Ureter (tissue), 1 donor: Measurements from ENCODE around the gene DNAAF8. TPM values are rescaled to one million over a fixed set of nuclear protein-coding genes. Genes with fewer than 3 reads are reported as not detected.

Experiments
- DNase-seq: peaks from one replicate; pipeline ENCODE4 v3.0.0-alpha.2; 2020; ENCODE audit warnings: low spot score
- total RNA-seq: library from RNA; stranded (reverse); gene quantifications from one replicate; pipeline ENCODE4 v1.2.4, GENCODE V29; 2023
- donor health status: DM: yes; HTN: yes; CAD: no.

Gene DNAAF8
- total RNA-seq, 1 donor from 2014 or later: 0.91 TPM

DNA sequence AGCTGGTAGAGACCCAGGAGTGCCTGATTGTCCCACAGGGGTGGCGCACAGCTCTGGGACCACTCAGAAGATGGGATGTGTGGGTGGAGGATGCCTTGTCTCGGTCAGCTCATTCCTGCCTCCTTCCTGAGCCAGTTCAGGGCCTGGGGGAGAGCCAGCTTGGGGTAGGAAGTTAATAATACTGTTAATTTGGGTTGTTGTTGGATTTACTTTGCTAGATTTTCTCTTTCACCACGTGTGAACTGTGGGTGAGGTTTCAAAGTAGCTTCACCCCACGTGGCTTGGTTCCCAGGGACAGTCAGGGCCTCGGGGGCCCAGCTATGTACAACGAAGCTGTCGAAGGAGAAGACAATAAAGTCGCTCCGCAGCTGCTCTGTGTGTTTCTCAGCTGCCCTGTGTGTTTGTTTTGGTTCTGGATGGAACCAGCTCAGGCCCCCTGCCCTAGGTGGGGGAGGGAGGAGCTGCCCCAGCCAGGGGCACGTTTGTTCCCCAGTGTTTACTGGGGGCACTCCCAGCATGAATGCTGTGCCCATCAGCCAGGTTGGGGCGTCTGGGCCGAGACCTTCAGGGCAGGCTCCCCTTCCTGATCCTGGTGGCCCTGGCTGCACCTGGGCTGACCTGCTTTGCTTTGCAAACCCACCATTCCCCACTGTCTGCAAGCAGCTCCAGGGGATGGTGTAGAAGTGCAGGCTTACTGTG lies 38.7 kb upstream of the DNAAF8 start:
- no peak for DNase-seq

DNA sequence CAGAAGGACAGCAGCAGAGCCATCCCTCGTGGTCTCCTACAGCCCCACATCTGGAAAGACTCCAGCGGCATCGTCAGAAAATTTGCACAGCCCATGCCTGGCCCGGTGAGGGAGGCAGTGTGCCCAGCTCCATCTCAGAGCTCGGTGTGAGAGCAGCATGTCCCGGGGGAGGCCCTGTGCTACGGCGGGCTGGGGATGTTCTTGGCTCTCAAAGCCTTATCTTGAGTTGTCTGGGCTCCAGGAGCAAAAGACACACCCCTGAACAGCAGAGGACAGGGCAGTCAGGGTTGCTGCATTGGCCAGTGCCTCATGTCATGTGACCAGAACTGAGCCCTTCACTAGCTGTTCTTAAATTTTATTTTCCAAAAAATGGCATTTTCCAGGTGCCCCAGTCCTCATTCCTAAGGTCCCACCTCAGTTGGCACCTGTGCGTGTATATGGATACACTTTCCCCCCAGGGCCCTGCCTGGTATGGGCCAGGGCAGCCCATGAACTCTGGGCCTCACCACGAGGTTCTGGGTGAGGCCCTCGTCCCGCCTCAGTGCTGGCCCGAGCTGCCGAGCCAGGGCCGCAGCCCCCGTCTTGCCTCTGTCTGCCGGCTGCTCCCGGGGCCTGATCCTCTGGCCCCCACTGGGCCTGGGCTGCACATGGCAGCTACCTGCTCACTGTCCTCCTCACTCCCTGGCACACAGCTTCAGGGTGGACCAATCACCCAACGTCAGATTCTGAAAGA lies 38.0 kb upstream of the DNAAF8 start:
- DNase-seq: no peak

DNA sequence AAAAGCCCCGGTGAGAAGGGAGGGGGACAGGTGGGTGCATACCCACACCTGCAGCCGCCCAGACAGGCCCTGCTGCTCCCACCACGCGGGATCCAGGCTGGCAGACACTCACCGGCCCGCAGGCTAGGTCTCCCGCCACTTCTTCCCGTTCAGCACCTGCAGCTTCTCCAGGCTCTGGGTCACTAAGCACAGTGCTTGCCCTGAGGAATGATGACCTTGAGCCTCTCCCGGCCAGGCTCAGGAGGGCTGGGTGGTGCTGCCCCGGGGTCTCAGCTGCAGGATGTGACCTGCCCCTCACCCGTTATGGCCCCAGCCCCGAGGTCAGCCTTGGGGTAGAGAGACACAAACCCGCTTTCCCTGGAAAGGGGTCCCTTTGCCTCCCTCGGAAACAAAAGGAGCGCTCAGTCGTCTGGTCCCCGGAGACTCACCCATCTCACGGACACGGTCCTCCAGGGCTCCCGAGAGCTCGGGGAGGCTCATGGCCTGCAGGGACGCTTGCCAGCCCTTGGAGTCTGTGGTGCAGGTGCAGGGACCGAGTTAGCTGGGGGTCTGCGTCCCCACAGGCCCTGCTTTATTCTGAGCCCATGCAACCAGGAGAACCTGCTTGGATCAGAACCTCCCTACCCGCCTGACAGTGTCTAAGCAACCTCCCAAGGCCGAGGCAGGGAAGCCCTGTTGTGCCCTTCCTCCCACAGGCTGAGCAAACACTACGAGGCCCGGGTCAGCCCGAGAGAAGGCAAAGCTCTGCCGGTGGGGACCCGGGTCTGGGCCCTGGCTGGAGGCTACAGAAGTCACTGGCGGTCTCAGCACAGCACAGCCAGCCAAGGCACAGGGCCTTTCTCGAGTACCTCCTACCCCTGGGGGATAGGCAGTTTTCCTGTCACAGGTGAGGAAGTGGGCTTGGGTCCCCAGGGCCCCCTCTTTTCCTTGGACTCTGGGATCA lies 37.2 kb upstream of the DNAAF8 start:
- no peak for DNase-seq

DNA sequence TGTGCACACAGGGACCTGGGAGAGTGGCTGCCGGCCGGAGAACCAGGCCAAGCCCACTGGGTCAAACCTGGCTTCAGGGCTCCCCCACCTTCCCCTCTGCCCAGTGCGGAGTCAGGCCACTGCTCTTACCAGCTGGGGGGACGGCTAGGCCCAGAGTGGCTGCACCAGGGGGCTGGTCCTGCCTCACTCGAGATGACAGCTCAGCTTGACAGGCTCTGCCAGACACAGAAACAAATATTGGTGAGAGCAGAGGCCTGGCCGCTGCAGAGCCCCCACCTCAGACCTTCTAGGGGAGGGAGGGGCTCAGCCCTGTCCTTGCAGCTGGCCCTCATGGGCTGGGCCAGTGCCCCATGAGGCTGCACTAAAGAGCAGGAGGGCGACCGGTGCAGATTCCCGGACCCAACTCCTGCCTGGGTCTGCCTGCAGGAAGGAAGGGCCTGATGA lies 36.5 kb upstream of the DNAAF8 start:
- DNase-seq: no peak

DNA sequence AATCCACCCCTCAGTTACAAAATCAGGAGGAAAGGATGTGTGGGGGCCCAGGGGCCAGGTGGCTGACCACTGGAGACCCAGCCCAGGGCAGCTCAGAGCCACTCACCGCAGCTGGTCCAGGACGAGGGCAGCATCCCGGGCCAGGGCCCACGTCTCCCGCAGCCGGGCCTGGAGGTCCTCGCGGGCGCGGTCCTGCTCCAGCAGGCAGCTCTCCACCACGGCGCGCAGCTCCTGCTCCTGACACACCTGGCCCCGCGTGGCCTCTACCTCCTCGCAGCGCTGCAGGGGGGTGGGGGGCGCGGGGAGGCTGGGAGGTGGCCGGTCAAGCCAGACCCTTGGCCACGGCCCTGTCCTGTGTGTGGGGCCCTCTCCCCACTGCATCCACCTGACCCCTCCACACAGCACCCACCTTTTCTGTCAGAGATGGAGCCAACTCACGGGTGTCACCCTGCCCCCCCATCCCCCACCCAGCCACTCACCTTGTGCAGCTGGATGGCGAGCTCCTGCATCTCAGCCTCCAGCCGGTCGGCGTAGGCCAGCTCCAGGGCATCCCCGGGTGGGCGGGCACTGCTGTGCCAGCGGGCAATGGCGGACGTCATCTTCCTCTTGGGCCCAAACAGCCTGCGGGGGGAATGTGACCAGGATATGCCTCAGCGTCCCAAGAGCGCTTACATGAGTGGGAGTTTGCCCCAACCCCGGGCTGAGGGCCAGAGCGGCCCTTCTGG lies 35.9 kb upstream of the DNAAF8 start:
- DNase-seq: no peak

DNA sequence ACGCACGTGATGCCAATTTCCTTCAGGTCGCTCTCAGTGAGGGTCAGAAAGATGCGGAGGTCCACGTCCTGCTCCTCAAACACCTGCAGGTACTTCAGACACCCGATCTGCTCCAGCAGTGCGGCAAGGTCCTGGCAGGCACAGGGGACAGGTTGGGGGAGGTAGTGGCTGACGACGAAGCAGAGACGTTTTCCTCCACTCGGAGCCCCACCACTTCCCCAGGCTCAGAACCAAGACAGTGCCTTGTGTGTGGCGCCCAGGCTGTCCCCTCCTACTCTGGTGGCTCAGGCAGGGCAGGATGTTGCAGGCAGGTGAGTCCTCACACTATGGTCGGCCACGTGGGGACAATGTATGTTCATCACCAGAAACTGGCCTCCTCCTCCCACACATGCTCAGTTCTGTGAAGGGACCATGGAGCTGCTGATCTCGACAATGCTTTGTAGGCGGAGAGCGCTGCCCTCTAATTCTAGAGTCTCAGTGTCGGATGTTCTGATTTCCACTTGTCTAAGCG lies 35.2 kb upstream of the DNAAF8 start:
- DNase-seq: no peak

DNA sequence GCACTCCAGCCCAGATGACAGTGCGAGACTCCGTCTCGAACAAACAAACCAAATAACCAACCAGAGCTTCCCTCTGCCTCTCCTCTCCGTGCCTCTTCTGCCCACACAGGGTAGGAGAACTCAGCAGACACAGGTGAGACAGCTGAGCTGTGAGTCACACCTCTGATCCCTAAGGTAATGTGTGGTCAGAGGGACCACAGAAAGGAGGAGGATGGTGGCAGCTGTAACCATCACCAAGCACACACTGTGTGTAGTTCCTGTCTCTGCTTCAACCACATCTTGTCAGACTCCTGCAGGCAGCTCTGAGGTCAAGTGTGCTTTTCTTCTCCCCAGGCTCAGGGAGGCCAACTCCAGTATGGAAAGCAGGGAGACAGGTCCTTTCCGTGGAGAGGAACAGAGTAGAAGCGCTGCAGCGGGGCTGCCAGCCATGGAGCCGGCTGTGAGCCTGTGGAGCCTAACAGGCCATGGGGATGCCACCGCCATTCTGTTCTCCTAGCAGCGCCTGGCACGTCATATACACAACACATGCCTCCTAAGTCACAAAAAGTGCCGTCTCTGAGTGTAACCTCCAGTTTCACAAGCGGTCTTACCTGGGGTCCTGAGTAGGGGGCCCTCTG lies 33.8 kb upstream of the DNAAF8 start:
- DNase-seq: no peak

DNA sequence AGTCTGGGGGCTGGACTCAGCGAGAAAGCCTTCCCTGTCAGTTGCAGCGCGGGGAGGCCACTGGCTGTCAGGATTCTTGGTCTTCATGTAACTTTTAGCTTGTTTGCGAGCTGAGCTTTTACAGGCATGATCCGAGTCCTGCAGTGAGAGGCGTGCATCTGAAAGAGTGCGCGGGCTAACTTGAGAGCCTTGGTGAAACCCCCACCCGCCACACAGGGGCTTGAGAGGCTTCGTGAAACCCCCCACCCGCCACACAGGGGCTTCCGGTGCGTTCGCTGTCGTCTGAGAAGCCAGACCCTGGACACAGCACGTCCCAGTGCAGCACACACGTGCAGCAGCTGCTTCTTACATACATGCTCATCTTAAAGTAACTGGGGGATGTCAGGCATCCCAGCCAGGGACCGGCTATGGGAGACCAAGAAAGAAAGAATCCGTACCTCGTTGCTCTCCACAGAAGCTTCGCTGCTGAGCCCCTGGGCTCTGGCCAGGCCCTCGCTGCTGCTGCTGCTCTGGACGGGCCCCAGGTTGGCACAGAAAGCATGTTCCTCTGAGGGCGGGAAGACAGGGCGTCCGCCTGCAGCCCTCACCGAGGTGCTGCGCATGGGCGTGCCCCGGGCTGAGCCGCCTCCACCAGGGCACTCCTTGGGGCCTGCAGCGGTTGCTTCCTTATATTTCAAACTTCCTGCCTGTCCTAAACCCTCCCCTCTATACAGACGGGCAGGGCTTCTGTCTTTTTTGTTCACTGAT lies 33.2 kb upstream of the DNAAF8 start:
- no peak for DNase-seq

DNA sequence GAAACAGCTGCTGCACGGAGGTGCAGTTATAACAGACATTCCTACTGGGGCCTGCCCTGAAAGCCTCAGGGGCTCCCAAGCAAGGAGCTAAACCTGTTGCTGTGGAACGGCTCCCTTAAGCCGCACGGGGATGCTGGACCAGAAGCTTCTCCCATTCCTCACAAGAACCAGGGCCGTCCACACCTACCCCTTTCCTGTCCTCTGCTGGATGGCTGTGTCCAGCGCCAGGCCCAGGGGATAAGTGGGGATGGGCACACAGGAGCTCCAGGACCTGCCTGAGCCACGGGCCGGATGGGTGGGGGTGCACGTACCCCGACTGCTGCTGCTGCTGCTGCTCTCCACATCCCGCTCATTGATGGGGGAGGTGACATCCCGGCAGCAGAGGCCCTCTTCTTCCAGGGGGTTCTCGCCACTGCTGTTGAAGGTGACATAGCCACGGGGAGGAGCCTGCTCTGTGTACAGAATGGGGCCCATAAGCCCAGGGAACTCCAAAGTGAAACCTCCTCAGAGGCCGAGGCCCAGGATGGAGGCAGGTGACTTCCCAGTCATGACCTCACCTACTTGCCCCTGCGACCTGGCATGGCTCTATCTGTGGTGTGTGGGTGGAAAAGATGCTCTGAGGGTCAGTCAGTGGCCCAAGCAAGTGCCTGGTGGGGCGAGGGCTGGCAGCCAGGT lies 32.4 kb upstream of the DNAAF8 start:
- DNase-seq: no peak

DNA sequence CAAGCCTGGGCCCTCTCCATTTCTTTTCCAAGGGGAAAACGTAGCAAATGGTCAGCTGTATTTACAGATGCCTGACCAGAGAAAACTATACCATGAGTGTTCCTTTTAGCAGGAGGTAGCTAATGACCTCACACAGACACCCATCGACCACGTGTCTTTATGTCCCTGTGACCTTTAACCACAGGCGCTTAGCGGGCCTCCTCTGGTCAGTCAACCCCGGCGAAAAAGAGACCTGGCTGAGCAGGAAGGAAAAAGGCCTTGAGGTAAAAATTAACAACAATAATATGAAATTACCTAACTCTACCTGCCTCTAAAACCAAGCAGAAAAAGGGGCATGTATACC lies 31.9 kb upstream of the DNAAF8 start:
- no peak for DNase-seq

DNA sequence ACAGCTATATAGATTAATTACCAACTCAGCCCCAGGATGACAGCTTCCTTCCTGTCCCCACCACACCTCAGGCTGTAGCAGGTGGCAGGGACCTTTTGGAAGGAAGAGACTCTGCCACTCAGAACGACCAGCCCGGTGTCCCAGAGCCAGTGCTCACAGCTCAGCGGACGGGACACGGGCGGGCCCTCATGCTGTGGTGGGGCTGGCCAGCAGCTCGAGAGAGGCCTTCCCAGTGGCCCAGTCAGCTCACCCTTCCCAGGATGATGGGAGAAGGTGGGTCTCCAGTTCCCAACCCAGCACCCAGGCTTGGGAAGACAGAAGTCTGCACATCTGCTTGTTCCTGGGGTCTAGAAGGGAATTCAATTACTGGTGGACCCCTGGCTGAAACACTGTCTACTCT lies 30.4 kb upstream of the DNAAF8 start:
- no peak for DNase-seq

DNA sequence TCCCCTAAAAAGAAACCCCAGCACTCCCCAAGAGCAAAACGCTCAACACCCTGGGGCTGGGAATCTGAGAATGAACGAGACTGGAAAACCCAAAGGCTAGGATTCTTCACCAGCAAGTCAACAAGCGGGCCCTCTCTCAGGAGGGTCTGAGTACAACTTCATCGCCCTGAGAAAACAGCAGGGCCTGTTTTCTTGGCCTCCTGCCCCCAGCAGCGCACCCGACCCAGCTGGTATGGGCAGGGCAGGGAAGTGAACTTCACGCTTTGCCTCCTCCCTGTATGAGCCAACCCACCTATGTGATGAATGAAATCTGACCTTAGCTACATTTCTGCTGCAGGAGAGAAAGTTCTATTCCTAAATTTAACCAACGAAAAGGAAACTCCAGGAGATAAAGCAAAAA lies 29.8 kb upstream of the DNAAF8 start:
- no peak for DNase-seq

DNA sequence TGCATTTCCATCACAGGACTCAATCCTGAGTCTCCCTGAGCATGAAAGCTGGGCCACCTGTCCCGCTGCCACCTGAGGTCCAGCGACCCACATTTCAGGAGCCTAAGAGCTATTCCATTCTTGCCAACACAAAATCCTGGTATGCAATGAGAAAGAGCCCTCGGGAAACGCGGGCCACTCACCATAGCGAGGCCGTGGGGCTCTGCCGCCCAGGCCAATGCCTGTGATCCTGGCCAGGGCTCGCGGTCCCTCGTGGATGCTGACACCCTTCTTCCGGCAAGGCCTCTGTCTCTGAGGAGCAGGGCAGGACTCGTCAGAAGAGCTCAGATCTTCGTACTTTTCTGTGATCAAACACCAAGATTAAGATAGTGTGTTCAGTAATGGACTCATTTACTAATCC lies 29.4 kb upstream of the DNAAF8 start:
- DNase-seq: no peak

DNA sequence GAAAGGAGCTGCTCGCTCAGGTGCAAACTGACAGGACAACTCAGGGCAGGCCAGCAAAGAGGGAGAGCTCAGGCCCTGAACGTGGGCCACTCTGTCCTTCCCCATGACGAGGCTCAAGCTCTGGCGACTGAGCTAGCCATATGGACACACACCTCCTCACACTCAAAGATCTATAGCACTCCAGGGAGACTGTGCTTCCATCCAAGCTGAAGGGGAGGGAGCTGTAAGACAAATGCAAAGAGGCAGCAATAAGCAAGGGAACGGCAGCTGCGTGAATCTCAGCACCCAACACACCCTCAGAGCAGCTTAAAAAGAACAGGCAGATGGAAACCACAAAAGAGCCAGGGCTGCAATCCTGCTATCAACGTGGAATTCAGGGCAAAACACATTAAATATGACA lies 27.5 kb upstream of the DNAAF8 start:
- no peak for DNase-seq

DNA sequence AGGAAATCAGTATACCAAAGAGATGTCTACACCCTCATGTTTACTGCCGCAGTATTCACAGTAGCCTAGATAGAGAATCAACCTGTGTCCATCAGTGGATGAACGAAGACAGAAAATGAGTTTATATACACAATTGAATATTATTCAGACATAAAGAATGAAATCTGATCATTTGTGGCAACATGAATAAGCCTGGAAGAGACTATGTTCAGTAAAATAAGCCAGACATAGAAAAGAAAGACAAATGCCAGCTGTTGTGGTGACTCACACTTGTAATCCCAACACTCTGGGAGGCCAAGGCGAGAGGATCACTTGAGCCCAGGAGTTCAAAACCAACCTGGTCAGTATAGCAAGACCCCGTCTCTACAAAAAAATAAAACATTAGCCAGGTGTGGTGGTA lies 24.9 kb upstream of the DNAAF8 start:
- DNase-seq: no peak

DNA sequence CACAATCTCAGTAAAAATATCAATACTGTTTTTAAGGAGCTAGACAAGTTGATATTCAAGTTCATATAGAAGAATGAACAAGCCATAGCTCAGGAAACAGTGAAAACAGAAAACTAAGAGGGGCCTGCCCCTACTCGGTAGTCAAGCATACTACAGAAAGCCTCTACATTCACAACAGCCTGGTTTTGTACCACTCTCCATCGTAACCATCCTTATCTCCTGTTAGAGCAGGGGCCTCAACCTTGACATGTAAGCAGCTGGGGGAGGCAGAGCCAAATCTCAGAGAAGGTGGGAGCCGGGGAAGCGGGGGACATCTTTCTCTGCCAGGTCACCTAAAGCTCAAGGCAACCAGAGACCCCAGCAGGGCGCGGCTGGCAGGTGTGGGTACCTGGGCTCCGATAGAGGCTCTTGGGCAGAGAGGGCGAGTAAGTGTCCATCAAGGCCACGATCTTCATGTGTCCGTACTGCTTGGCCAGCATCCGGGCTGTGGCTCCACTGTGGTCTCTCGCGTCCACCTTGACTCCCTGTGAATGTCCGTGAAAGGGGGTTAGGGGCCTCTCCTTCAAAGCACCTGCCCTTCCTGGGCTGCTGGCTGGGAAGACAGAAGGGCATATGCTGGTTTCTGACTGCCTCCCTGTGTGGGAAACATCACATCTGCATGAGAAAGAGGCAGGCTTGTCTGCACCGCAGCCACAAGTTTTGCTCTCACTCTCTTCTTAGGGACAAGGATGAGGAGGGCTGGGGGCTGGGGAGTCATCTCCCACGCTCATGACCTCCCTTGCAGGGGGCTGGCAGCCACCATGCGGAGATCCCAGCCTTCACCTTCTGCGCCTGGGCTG lies 20.5 kb upstream of the DNAAF8 start:
- DNase-seq: no peak

DNA sequence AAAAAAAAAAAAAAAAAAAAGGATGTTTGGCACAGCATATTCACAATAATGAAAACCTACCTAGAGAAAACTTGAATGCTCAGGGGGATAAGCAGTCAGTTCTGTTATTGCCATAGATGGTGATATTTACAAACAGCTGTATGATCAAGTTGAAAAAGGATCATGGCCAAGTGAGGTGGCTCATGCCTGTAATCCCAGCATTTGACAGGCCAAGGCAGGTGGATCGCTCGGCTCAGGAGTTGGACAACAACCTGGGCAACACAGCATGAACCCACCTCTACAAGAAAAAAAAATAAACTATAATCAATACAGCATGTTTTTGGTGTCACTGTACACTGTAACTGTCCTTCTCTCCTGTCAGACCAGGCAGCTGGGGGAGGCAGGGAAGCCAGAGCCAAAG lies 19.3 kb upstream of the DNAAF8 start:
- no peak for DNase-seq

DNA sequence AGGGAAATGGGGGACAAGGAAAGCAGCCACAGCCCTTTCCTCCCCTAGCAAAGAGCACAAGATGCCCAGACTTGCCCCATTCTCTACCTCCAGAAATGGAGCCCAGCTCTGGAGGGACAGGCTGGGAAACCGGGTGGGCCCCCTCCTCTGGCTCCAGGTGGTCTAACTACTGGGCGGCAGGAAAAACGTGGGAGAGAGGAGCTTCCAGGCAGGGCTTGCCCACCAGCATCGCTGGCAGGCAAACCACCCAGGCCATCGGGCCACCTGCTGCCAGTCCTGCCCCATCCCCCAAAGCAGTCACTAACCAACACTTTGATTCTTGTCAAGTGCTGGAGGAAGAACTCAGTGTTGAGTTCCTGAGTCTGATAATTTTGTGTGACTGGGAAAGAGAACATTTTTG lies 15.9 kb upstream of the DNAAF8 start:
- DNase-seq: no peak
